Body of pancreas (tissue), 4 donors: ENCODE data around the gene SIAE. TPM values are rescaled to one million over a fixed set of nuclear protein-coding genes. Genes with fewer than 3 reads are reported as not detected.

Experiments
- ATAC-seq: fragments of 150-250 bp; one replicate; pipeline ENCODE4 v1.9.1; 2016
- DNase-seq, 4 donors: peaks; one replicate each; pipeline ENCODE4 v3.0.0-alpha.2; 2019
- H3K27ac ChIP-seq, 4 donors: fragments of 200-600 bp; sonication (generic); 1 replicate in 3 of 4; 2 replicates in 1 of 4; pipeline versions ENCODE4 v1.5.1 to v1.6.1; 2016 to 2019; ENCODE audit warnings: mild to moderate bottlenecking in 1 of 4, mixed read lengths in 1 of 4, moderate library complexity in 1 of 4
- H3K27me3 ChIP-seq, 2 donors: fragments of 200-600 bp; sonication (generic); one replicate each; pipeline ENCODE4 v1.6.0; 2016; ENCODE audit warnings: mild to moderate bottlenecking in 1 of 2
- H3K36me3 ChIP-seq, 2 donors: fragments of 200-600 bp; sonication (generic); replicated peaks in 1 of 2; 2 replicates each; pipeline ENCODE4 v1.5.1; 2016; ENCODE audit warnings: low read depth in 2 of 2; ENCODE audit not compliant: insufficient read depth in 1 of 2
- H3K4me1 ChIP-seq: fragments of 200-600 bp; sonication (generic); one replicate; pipeline ENCODE4 v1.6.0; 2016
- H3K4me3 ChIP-seq, 2 donors: fragments of 200-600 bp; sonication (generic); 1 replicate in 1 of 2; 2 replicates in 1 of 2; pipeline ENCODE4 v1.5.1; 2016 to 2019
- H3K9me3 ChIP-seq, 3 donors: fragments of 200-600 bp; sonication (generic); 1 replicate in 2 of 3; 2 replicates in 1 of 3; pipeline ENCODE4 v1.5.1; 2016
- CTCF ChIP-seq, 7 experiments: fragments of 450-650 bp in 4 of 7; fragments of 200-600 bp in 3 of 7; sonication (generic) in 3 of 7; IDR thresholded peaks; one replicate each; pipeline ENCODE4 v1.5.1; 2016 to 2019; ENCODE audit warnings: antibody characterized with exemption in 7 of 7
- POLR2A ChIP-seq, 3 donors: fragments of 450-650 bp; IDR thresholded peaks; one replicate each; pipeline ENCODE4 v1.6.1; 2016; ENCODE audit warnings: antibody characterized with exemption in 3 of 3, mild to moderate bottlenecking in 2 of 3
- WGBS, 2 donors: methylation state at CpG; one replicate each; pipeline ENCODE4 v1.1.5; 2017; 5-methylcytosine and 5-hydroxymethylcytosine counted together
- intact Hi-C: fragments of 100-400 bp; cut with DNase I; formaldehyde crosslinking; loops from one replicate; pipeline ENCODE4 v1.15.1; 2023
- total RNA-seq, 2 donors: library from RNA; depleted of rRNA; stranded (reverse); fragments of >200 nt; gene quantifications; one replicate each; pipeline ENCODE4 v1.1.0, GENCODE V29; 2016

Gene SIAE
- total RNA-seq, 2 donors from 2014 or later = 9.6 to 11.9 TPM

DNA sequence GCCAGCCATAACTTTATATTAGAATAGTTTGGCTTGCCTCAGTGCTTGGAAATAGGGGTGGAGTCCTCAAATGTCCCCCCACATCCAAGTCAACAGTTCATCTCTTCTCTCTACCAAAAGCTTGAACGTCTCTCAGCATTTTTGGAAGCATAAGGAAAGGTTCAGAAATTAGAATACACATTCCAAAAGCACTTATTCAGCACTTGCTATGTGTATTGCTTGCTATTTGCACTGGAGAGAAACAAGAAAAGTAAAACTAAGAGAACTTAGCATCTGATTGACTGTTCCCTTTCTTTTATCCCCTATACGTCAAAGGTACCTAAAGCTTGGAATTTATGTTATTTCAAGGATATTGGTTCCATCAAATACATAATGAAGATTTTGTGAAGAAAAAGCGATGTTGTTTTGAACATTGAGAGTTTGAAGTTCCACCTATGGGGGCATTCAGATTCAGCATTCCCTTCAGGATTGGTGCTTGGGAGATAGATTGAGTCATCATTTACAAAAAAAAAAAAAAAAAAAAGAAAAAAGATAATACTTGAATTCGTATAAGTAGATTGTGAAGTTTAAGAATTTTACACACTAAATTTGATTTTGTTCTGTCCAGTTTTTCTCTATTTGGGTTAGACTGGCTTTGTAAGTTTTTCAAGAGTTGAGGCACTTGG, 49.5 kb downstream of the SIAE start:
- peaks cover 0 to 8% of the 10 kb centered on the region in 2 donors for H3K36me3 ChIP-seq
- no peak for ATAC-seq
- no peak overlapping the region for H3K4me3 ChIP-seq
- H3K27me3 ChIP-seq = no peaks in the 10 kb centered on the region
- no peak overlapping the region for H3K27ac ChIP-seq
- DNase-seq = no peak
- H3K9me3 ChIP-seq = no peaks in the 10 kb centered on the region
- TF ChIP-seq POLR2A (IDR thresholded peaks at IDR 0.05) = no peak
- TF ChIP-seq CTCF (IDR thresholded peaks at IDR 0.05) = no peak
- 57 to 58% methylated on average over 4 of the region's 4 CpGs for WGBS, 2 donors
- intact Hi-C loops = no loop called here
- peaks cover 18% of the 10 kb centered on the region for H3K4me1 ChIP-seq

DNA sequence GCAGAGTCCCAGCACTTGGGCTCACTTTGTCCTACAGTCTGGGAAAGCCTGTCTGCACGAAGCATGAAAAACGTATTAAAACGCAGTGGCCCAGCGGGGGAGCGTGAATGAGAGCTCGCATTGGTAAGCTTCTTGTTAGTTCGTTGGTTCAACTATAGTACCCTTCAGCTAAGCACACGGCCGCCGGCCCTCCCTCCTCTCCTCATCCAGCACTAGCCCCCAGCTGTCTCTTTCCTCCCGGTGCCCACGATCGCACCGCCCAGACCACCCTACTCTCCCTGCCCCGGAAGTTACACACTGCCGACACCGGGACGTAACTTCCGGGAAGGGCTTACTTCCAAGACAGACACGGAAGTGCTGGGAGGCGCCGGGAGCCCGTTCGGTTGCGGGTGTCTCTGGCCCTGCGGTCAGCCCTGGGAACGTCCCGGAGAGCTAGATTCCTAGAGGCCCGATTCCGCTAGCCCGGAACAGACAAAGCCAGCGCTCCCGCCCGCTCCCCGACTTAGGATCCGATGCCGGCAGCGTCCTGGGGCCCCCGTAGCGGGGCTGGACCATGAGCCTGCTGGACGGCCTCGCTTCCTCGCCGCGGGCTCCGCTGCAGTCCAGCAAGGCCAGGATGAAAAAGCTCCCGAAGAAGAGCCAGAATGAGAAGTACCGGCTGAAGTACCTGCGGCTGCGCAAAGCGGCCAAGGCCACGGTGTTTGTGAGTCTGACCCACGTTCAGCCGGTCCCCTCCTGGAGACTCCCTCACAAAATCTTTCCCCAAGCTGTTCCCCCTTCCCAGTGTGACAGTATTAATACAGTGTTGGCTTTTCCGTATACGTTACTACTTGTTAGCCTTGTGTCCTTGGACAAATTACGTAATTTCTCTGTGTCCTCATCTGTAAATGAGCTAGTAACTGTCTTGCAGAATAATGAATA, 50.7 kb downstream of the SIAE start, which contains the start of gene TBRG1:
Gene TBRG1, plus strand, starts transcription at position 334 of the 921 bp plus-strand sequence. Its CDS starts 220 bp downstream, at position 554.
- Histone ChIP-seq H3K36me3 (peaks cover 0 to 3% of the 10 kb centered on the region in 2 donors), H3K27me3 (no peaks in the 10 kb centered on the region), H3K27ac (peak within 1 kb of the TSS; percentile 84 to 90 (median 88)), H3K9me3 (no peaks in the 10 kb centered on the region), H3K4me1 (peaks cover 18% of the 10 kb centered on the region), H3K4me3 (peak within 1 kb of the TSS; percentile 47 to 72)
- 0% methylated on average over 49 to 57 of the region's 57 CpGs for WGBS, 2 donors
- peak; percentile 75 to 93 (median 93) for TF ChIP-seq POLR2A (IDR thresholded peaks at IDR 0.05)
- no peak for TF ChIP-seq CTCF (IDR thresholded peaks at IDR 0.05)
- intact Hi-C loops = no loop called here
- peak; percentile 83 to 89 (median 85) for DNase-seq
- ATAC-seq = peak; percentile 96

DNA sequence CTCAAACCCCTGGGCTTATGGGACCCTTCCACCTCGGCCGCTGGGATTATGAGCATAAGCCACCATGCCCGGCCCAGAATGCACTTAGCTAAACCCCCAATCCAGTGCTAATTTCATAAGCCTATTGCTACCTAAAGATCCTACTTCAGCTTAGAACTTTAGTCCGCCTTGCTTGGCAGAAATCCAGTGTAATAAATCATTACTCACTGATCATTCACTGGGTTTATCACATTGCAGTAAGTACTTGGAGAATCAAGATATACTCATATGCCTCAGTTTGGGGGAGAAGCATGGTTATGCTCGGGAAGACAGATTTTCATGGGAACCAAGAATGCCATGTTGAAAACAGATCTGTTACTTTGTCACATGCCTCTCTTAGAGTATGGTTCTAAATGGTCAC, 54.7 kb downstream of the SIAE start:
- Histone ChIP-seq H3K27me3 (no peaks in the 10 kb centered on the region), H3K4me3 (no peak overlapping the region), H3K36me3 (no peaks in the 10 kb centered on the region), H3K9me3 (no peaks in the 10 kb centered on the region), H3K27ac (no peak overlapping the region), H3K4me1 (peaks cover 10% of the 10 kb centered on the region)
- WGBS, 2 donors = 56 to 57% methylated on average over 5 of the region's 5 CpGs
- TF ChIP-seq POLR2A (IDR thresholded peaks at IDR 0.05) = no peak
- TF ChIP-seq CTCF (IDR thresholded peaks at IDR 0.05) = no peak
- intact Hi-C loops = no loop called here
- ATAC-seq (no peak), DNase-seq (no peak)

- H3K27ac ChIP-seq = no peak overlapping the region
- H3K36me3 ChIP-seq = no peaks in the 10 kb centered on the region
- intact Hi-C loops = no loop called here
- no peaks in the 10 kb centered on the region for H3K27me3 ChIP-seq
- H3K9me3 ChIP-seq = no peaks in the 10 kb centered on the region
- ATAC-seq (no peak), DNase-seq (no peak)
- TF ChIP-seq CTCF (IDR thresholded peaks at IDR 0.05) (no peak), POLR2A (IDR thresholded peaks at IDR 0.05) (no peak)
- H3K4me3 ChIP-seq = no peak overlapping the region
- no peaks in the 10 kb centered on the region for H3K4me1 ChIP-seq
- 61 to 67% methylated on average over 10 of the region's 10 CpGs for WGBS, 2 donors
Observed at GRCh38 chr11:124612567-124613246, 60.8 kb downstream of the SIAE start.
